Stomach (tissue), 9 donors: ENCODE measurements around the gene SLC38A2. TPM values are rescaled to one million over a fixed set of nuclear protein-coding genes. Genes with fewer than 3 reads are reported as not detected.
A peak's percentile ranks its signal among the peaks of the same experiment; 100 is the strongest.

ENCODE experiments used
- DNase-seq, 2 donors: peaks; one replicate each; pipeline versions ENCODE4 v3.0.0 to v3.0.0-alpha.2; 2013 to 2019
- H3K27ac ChIP-seq, 5 donors: fragments of 200-600 bp in 4 of 5; sonication (generic) in 4 of 5; one replicate each; pipeline ENCODE4 v1.5.1; 2013 to 2019; ENCODE audit warnings: mild to moderate bottlenecking in 1 of 5, moderate library complexity in 1 of 5
- H3K27me3 ChIP-seq, 3 donors: fragments of 200-600 bp; sonication (generic); one replicate each; pipeline ENCODE4 v1.5.1; 2017 to 2019; ENCODE audit warnings: mixed run types in 1 of 3
- H3K36me3 ChIP-seq, 4 donors: fragments of 200-600 bp; sonication (generic); 1 replicate in 3 of 4; 2 replicates in 1 of 4; pipeline ENCODE4 v1.5.1; 2016 to 2019
- H3K4me1 ChIP-seq, 4 donors: fragments of 200-600 bp; sonication (generic); one replicate each; pipeline ENCODE4 v1.5.1; 2016 to 2019
- H3K4me3 ChIP-seq, 4 donors: fragments of 200-600 bp; sonication (generic) in 3 of 4; one replicate each; pipeline ENCODE4 v1.5.1; 2016 to 2019; ENCODE audit warnings: mild to moderate bottlenecking in 1 of 4
- H3K9me3 ChIP-seq, 4 donors: fragments of 200-600 bp; sonication (generic); one replicate each; pipeline ENCODE4 v1.5.1; 2016 to 2019
- EP300 ChIP-seq: sonication (generic); formaldehyde crosslinking; IDR thresholded peaks from one replicate; pipeline ENCODE4 v1.6.1; 2017; ENCODE audit warnings: antibody characterized with exemption
- POLR2A ChIP-seq, 4 donors: fragments of 450-650 bp; IDR thresholded peaks; one replicate each; pipeline ENCODE4 v1.6.1; 2016; ENCODE audit warnings: antibody characterized with exemption in 4 of 4, control low read depth in 2 of 4, mild to moderate bottlenecking in 1 of 4, moderate library complexity in 1 of 4
- POLR2AphosphoS5 ChIP-seq, 3 donors: sonication (generic); formaldehyde crosslinking; IDR thresholded peaks; one replicate each; pipeline ENCODE4 v1.6.1; 2016; ENCODE audit warnings: antibody characterized with exemption in 3 of 3
- WGBS, 5 donors: extraction: QIAGEN DNeasy Blood & Tissue Kit in 3 of 5; methylation state at CpG; one replicate each; pipeline versions ENCODE4 v1.1.5 to v1.1.7; 2013 to 2018; 5-methylcytosine and 5-hydroxymethylcytosine counted together
- intact Hi-C: fragments of 100-400 bp; cut with DNase I; formaldehyde crosslinking; loops from one replicate; pipeline ENCODE4 v1.15.1; 2023; ENCODE audit warnings: low total_unique reads
- polyA plus RNA-seq, 3 donors: library from polyadenylated mRNA; stranded (reverse); fragments of 200-250 nt; gene quantifications; one replicate each; pipeline ENCODE4 v1.2.3, GENCODE V29; 2013
- total RNA-seq, 5 donors: library from RNA; depleted of rRNA; stranded (reverse); fragments of >200 nt; gene quantifications; one replicate each; pipeline versions ENCODE4 v1.1.0 to v1.2.3, GENCODE V29; 2014 to 2016
- TF ChIP-seq, protein P1 (sequence below), 7 experiments: fragments of 450-650 bp in 4 of 7; fragments of 200-600 bp in 3 of 7; sonication (generic) in 3 of 7; IDR thresholded peaks; one replicate each; pipeline ENCODE4 v1.5.1; 2016 to 2019; ENCODE audit warnings: antibody characterized with exemption in 7 of 7, control low read depth in 2 of 7, mild to moderate bottlenecking in 1 of 7
- donor health status: healthy with polysubstance abuse.
- donor health status: Bipolar disorder and iron deficiency.
- donor health status: healthy.

Gene SLC38A2
- total and polyA plus RNA-seq, 8 donors: 26.6 to 716 (median 157) TPM

DNA sequence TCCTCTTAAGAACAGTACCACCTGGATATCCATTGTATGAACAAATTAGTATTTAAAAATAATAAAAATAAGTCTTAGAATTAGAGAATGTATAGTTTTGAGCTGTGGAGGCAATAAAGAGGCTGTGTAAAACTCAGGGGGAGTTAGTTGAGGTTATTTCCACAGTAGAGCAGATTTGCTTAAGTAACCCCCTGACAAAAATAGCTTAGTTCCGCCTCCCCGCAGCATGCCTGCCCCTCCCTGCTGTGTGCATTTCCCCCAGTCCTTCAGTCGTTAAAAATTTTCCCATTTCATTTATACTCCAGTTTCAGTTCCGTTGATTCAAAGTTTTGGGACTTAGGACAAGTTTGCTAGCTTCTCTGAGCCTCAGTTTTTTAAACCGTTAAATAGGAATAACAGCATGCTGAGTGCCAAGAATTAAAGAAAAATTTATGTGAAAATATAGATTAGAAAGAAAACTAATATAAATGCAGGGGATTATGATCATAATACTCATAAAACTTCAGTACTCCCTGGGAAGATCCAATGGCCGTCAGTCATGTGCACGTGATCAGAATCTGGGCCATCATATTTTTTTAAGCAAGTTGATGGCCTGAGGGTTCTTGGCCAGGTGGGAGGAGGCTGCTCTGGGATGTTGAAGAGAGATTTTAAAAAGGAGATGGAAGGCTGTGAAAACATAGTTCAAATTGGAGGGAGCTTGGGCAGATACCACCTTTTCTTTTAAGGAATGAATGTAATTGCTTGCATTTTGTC lies 14.5 kb upstream of the SLC38A2 start:
- WGBS, 5 donors: 29 to 44% (median 38%) methylated on average over 7 of the region's 7 CpGs

DNA sequence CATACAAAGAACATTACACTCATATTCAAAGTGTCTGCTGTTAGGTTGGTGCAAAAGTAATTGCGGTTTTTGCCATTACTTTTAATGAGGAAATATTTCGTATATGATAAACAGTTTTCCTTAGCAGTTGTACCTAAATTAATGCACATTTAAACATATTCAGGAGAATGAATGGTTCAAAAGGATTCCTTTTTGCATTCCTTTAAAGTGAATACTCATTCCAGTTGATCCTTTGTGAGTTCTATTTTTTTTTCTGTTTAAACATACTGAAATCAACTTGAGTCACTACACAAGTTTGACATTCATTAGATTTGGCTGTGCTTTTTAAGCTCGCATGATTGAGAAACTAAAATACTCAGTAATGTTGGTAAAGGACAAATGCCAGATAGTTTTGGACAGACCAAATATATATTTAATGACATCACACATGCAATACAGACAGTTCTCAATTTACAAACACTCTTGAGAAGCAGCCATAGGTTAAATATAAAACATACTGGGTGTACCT lies 13.8 kb upstream of the SLC38A2 start:
- Histone ChIP-seq H3K4me1 (peaks cover 36 to 73% (median 52%) of the 10 kb centered on the region in 4 donors), H3K27me3 (no peaks in the 10 kb centered on the region), H3K36me3 (no peaks in the 10 kb centered on the region), H3K27ac (peak overlapping the region in 4 of 5 donors; percentile 56 to 100 (median 99)), H3K9me3 (no peaks in the 10 kb centered on the region), H3K4me3 (no peak overlapping the region)
- WGBS, 5 donors: 21 to 43% (median 38%) methylated on average over 3 of the region's 3 CpGs
- intact Hi-C loops: no loop called here
- TF ChIP-seq EP300 (no peak), POLR2AphosphoS5 (IDR thresholded peaks at IDR 0.05) (peak in 1 of 3 donors; percentile 36)
- DNase-seq: peak in 1 of 2 donors; percentile 53

More for the DNA sequence above, 14.5 kb upstream of the SLC38A2 start:
- Histone ChIP-seq H3K36me3 (no peaks in the 10 kb centered on the region), H3K27me3 (no peaks in the 10 kb centered on the region), H3K4me1 (peaks cover 36 to 71% (median 47%) of the 10 kb centered on the region in 4 donors), H3K4me3 (no peak overlapping the region), H3K9me3 (no peaks in the 10 kb centered on the region), H3K27ac (peak overlapping the region; percentile 26 to 100 (median 99))
- peak in 1 of 2 donors; percentile 76 for DNase-seq
- intact Hi-C loops: no loop called here
- TF ChIP-seq POLR2A (IDR thresholded peaks at IDR 0.05) (no peak), EP300 (no peak)

DNA sequence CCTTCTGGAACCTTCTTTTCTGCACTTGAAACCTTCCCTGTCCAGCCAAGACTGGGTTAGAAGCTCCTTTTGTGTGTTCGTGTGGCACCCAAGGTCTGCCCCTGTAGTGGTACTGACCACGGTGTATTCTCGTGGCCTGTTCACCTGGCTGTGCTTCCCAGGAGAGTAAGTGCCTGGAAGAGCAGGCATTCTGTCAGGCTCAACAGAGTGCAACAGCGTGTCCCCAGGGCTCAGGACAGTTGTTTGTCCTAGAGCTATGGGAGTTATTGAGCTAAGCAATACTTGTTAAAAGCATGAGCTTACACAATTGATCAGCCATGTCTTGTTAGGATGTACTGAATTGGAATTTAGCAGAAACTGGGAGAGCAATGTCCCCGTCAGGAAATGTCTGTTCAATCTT lies 12.9 kb upstream of the SLC38A2 start:
- no peak for TF ChIP-seq EP300
- TF ChIP-seq POLR2AphosphoS5 (IDR thresholded peaks at IDR 0.05): no peak
- TF ChIP-seq, protein P1, sequence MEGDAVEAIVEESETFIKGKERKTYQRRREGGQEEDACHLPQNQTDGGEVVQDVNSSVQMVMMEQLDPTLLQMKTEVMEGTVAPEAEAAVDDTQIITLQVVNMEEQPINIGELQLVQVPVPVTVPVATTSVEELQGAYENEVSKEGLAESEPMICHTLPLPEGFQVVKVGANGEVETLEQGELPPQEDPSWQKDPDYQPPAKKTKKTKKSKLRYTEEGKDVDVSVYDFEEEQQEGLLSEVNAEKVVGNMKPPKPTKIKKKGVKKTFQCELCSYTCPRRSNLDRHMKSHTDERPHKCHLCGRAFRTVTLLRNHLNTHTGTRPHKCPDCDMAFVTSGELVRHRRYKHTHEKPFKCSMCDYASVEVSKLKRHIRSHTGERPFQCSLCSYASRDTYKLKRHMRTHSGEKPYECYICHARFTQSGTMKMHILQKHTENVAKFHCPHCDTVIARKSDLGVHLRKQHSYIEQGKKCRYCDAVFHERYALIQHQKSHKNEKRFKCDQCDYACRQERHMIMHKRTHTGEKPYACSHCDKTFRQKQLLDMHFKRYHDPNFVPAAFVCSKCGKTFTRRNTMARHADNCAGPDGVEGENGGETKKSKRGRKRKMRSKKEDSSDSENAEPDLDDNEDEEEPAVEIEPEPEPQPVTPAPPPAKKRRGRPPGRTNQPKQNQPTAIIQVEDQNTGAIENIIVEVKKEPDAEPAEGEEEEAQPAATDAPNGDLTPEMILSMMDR (IDR thresholded peaks at IDR 0.05): no peak
- TF ChIP-seq POLR2A (IDR thresholded peaks at IDR 0.05): no peak
- H3K4me1 ChIP-seq: peaks cover 36 to 70% (median 51%) of the 10 kb centered on the region in 4 donors
- H3K27ac ChIP-seq: peak overlapping the region in 4 of 5 donors; percentile 99 to 100 (median 99)
- no peaks in the 10 kb centered on the region for H3K9me3 ChIP-seq
- H3K4me3 ChIP-seq: no peak overlapping the region
- no peaks in the 10 kb centered on the region for H3K27me3 ChIP-seq
- no peaks in the 10 kb centered on the region for H3K36me3 ChIP-seq
- intact Hi-C loops: no loop called here
- 74 to 95% (median 89%) methylated on average over 5 of the region's 5 CpGs for WGBS, 5 donors
- DNase-seq: no peak

DNA sequence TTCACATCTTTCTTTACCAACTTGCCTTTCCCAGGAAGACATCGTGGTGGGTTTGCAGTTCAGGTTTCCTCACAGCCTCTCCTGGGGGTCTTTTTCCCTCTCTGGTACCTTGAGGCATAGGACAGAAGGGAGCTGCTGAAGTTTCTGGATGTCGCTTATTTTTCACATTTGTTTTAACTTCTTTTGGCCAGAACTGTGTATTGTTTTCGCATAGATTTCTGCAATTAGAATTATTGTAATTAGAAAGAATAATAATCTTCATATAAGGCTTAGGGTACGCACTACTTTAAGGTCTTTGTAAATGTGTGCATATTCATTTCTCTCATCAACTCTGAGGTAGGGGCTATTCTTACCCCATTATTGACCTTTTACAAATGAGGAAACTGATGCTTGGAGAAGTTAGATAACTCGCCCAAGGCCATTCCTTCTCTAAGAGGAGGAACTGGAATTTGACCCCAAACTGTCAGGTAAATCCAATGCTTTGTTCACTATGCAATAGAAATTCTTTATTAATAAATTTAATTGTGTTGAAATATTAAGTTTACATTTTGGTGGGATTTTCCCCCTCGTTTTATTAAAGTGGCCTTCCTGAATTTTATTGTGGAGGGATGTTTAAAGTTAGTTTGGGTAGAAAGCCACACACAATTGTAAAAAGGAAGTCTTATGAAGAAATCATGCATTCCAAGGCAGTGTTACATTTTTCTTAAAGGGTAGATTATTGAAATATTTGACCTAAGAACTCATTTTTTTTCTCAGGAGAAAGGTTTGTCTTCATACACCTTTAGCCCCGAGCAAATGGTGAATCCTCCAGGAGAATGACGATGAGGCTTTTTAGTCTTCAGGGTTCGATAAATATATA lies 12.1 kb upstream of the SLC38A2 start:
- intact Hi-C loops: no loop called here
- Histone ChIP-seq H3K27ac (peak overlapping the region; percentile 99 to 100 (median 99)), H3K9me3 (no peaks in the 10 kb centered on the region), H3K4me3 (peak overlapping the region; percentile 54 to 72 (median 64)), H3K4me1 (peaks cover 36 to 64% (median 45%) of the 10 kb centered on the region in 4 donors), H3K27me3 (no peaks in the 10 kb centered on the region), H3K36me3 (no peaks in the 10 kb centered on the region)
- 64 to 69% (median 68%) methylated on average over 9 of the region's 9 CpGs for WGBS, 5 donors
- TF ChIP-seq POLR2A (IDR thresholded peaks at IDR 0.05) (no peak), POLR2AphosphoS5 (IDR thresholded peaks at IDR 0.05) (no peak), EP300 (no peak)
- TF ChIP-seq, protein P1 (IDR thresholded peaks at IDR 0.05): no peak
- no peak for DNase-seq
